Right hindlimb (tissue), 1 donor: Measurements from ENCODE around the gene KLF11.

Source experiments
- DNase-seq: peaks from one replicate; pipeline ENCODE4 v3.0.0-alpha.2; 2018

KLF11 gene

GRCh38 chr2:10071176-10071575 is 27.8 kb downstream of the KLF11 start:
- no peak for DNase-seq

GRCh38 chr2:10071595-10071994 is 28.2 kb downstream of the KLF11 start:
- DNase-seq: no peak

- peak; percentile 90 for DNase-seq
Measured at GRCh38 chr2:10072656-10073480, 29.5 kb downstream of the KLF11 start.

- no peak for DNase-seq
Measured at GRCh38 chr2:10073706-10074105, 30.4 kb downstream of the KLF11 start.

GRCh38 chr2:10075101-10075500 is 31.8 kb downstream of the KLF11 start:
- DNase-seq: no peak

GRCh38 chr2:10075571-10076209 is 32.3 kb downstream of the KLF11 start:
- no peak for DNase-seq

GRCh38 chr2:10076511-10076910 is 33.2 kb downstream of the KLF11 start:
- DNase-seq: no peak

GRCh38 chr2:10076988-10077527 is 33.7 kb downstream of the KLF11 start:
- DNase-seq: no peak

GRCh38 chr2:10078001-10078400 is 34.7 kb downstream of the KLF11 start:
- no peak for DNase-seq

GRCh38 chr2:10078704-10079265 is 35.4 kb downstream of the KLF11 start:
- DNase-seq: no peak

- DNase-seq: peak; percentile 62
Measured at GRCh38 chr2:10079266-10079869, 36.0 kb downstream of the KLF11 start.

- peak; percentile 49 for DNase-seq
Measured at GRCh38 chr2:10079870-10080535, 36.7 kb downstream of the KLF11 start, which contains the start of gene CYS1. TSS of gene CYS1 (minus strand) at chr2:10080411. CDS start at chr2:10080223, 188 bp downstream.

GRCh38 chr2:10080536-10081304 is 37.4 kb downstream of the KLF11 start:
- no peak for DNase-seq

- peak; percentile 50 for DNase-seq
Measured at GRCh38 chr2:10083046-10083445, 39.7 kb downstream of the KLF11 start.

GRCh38 chr2:10083692-10084211 is 40.4 kb downstream of the KLF11 start:
- DNase-seq: no peak

GRCh38 chr2:10084223-10084865 is 41.0 kb downstream of the KLF11 start:
- DNase-seq: no peak

- no peak for DNase-seq
Measured at GRCh38 chr2:10085043-10085667, 41.8 kb downstream of the KLF11 start.

- no peak for DNase-seq
Measured at GRCh38 chr2:10085668-10086059, 42.3 kb downstream of the KLF11 start.

GRCh38 chr2:10086950-10087349 is 43.6 kb downstream of the KLF11 start:
- no peak for DNase-seq

- no peak for DNase-seq
Measured at GRCh38 chr2:10087360-10087759, 44.0 kb downstream of the KLF11 start.
